Type B pancreatic cell (in vitro differentiated cells): ENCODE measurements around the gene TSPAN5. TPM values are rescaled to one million over a fixed set of nuclear protein-coding genes. Genes with fewer than 3 reads are reported as not detected.

Experiments
- DNase-seq: peaks from one replicate; pipeline ENCODE4 v3.0.0; 2021; ENCODE audit warnings: mixed read lengths; ENCODE audit not compliant: unreplicated experiment; ENCODE audit errors: extremely low spot score
- H3K27ac Mint-ChIP-seq: 2 replicates; pipeline ENCODE4 v1.8.0; 2021; ENCODE audit warnings: mild to moderate bottlenecking, mixed read lengths
- H3K27me3 Mint-ChIP-seq: 2 replicates; pipeline ENCODE4 v1.8.0; 2021; ENCODE audit warnings: mixed read lengths
- H3K36me3 Mint-ChIP-seq: 2 replicates; pipeline ENCODE4 v1.8.0; 2021; ENCODE audit warnings: mixed read lengths
- H3K4me1 Mint-ChIP-seq: one replicate; pipeline ENCODE4 v1.8.0; 2021; ENCODE audit warnings: mixed read lengths; ENCODE audit not compliant: unreplicated experiment
- H3K4me3 Mint-ChIP-seq: 2 replicates; pipeline ENCODE4 v1.8.0; 2021; ENCODE audit warnings: mild to moderate bottlenecking, mixed read lengths
- H3K9me3 Mint-ChIP-seq: 2 replicates; pipeline ENCODE4 v1.8.0; 2021; ENCODE audit warnings: mixed read lengths
- total RNA-seq: library from RNA; stranded (reverse); gene quantifications from 2 replicates; pipeline ENCODE4 v1.2.1, GENCODE V29; 2021; ENCODE audit warnings: low replicate concordance
- TF ChIP-seq, protein P1 (sequence below): fragments of 200-600 bp; sonication (generic); conservative IDR thresholded peaks from 2 replicates; pipeline ENCODE4 v1.5.0; 2021; ENCODE audit warnings: antibody characterized with exemption, mild to moderate bottlenecking

Gene TSPAN5
- total RNA-seq, 1 donor from 2014 or later = 26.9 TPM

DNA sequence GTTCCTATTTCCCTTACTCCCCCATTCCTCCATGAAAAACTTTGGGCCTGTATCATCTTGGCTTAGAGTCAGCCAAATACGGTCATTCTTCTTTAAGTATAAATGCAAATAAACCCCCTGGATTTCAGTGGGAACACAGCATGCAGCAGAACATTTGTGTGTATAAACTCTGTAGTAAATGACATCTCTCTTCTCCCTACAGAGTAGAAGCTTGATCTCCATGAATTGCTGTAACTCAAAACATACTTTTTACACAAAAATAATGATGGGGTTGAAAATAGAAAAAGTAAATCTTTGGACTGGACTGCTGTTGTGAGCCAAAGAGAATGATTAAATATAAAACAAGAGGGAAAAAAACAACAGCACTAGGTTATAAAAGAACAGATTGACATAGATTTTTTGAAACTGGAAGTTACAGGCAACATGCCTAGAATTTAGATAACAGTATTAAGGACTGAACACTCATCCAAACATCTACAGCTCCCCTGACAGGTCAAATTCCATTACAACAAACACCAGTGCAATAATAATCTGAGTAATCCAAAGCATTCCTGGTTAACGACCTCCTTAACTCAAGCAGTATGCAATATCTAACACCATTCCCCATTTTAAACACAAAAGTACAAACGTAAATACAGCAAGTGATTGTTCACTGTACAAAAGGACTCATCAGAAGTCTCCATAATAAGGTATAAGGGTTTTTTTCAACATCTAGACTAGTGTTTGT, 30.7 kb downstream of the TSPAN5 start:
- H3K4me1 Mint-ChIP-seq = peaks cover 38% of the 10 kb centered on the region
- TF ChIP-seq, protein P1, sequence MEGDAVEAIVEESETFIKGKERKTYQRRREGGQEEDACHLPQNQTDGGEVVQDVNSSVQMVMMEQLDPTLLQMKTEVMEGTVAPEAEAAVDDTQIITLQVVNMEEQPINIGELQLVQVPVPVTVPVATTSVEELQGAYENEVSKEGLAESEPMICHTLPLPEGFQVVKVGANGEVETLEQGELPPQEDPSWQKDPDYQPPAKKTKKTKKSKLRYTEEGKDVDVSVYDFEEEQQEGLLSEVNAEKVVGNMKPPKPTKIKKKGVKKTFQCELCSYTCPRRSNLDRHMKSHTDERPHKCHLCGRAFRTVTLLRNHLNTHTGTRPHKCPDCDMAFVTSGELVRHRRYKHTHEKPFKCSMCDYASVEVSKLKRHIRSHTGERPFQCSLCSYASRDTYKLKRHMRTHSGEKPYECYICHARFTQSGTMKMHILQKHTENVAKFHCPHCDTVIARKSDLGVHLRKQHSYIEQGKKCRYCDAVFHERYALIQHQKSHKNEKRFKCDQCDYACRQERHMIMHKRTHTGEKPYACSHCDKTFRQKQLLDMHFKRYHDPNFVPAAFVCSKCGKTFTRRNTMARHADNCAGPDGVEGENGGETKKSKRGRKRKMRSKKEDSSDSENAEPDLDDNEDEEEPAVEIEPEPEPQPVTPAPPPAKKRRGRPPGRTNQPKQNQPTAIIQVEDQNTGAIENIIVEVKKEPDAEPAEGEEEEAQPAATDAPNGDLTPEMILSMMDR = no peak
- H3K9me3 Mint-ChIP-seq = peaks cover 3% of the 10 kb centered on the region
- H3K36me3 Mint-ChIP-seq = peaks cover 8% of the 10 kb centered on the region
- H3K27ac Mint-ChIP-seq = no peak overlapping the region
- H3K4me3 Mint-ChIP-seq = no peak overlapping the region
- no peaks in the 10 kb centered on the region for H3K27me3 Mint-ChIP-seq
- no peak for DNase-seq

DNA sequence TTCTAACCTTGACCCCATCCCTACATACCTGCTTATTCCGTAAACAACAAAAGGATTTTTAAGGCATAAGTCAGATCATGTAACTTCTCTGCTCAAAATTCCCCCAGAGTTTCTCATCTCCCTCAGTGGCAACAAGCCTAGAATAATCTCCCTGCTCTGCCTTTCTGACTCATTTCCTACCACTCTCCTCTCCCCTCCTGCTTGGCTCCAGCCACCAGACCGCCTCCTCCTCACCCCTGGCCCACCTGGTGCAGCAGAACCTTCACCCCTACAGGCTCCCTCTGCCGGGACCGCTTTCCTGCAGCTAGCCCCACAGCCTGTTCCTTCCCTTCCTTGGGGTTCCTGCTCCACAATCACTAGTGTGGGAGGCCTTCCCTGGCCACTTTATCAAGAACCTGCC, 32.1 kb downstream of the TSPAN5 start:
- peaks cover 4% of the 10 kb centered on the region for H3K36me3 Mint-ChIP-seq
- H3K27me3 Mint-ChIP-seq = no peaks in the 10 kb centered on the region
- H3K9me3 Mint-ChIP-seq = no peaks in the 10 kb centered on the region
- no peak for DNase-seq
- TF ChIP-seq, protein P1 = no peak
- no peak overlapping the region for H3K27ac Mint-ChIP-seq
- peaks cover 30% of the 10 kb centered on the region for H3K4me1 Mint-ChIP-seq
- H3K4me3 Mint-ChIP-seq = no peak overlapping the region

DNA sequence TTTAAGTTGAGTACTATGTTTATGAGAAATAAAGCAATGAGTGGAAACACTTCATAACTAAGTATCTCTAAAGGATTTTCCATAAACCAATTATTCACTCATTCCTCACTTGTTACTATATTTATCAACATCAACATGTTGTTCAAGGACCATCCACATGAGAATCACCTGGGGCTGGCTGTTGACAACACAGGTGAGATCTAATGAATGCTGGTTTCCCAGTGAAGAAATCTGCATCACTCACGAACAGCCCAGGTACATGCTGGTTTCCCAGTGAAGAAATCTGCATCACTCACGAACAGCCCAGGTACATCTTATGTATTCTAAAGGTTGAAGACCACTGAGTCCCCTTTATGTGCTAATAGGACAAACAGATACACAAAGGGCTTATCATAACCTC, 32.5 kb downstream of the TSPAN5 start:
- TF ChIP-seq, protein P1 = no peak
- no peak for DNase-seq
- Mint-ChIP-seq H3K4me1 (peaks cover 28% of the 10 kb centered on the region), H3K27ac (no peak overlapping the region), H3K27me3 (no peaks in the 10 kb centered on the region), H3K36me3 (peaks cover 4% of the 10 kb centered on the region), H3K9me3 (no peaks in the 10 kb centered on the region), H3K4me3 (no peak overlapping the region)

DNA sequence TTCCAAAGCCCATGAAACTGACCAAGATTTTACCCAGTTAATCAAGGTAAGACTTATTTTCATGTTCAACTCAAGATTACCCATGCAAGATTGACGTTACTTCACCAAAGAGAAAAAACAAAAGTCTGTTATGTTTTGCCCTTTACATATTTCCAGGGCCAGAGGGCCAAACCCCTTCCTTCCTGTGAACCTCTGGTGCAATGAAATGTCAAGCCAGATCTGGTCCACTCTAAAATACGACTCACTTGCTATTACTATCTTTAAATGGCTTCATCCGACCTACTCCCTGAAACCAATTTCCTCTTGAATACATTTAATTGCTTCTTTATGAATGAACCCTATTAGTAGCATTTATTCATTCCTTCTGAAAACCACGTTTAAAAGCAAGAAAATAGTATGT, 33.0 kb downstream of the TSPAN5 start:
- Mint-ChIP-seq H3K4me3 (no peak overlapping the region), H3K36me3 (peaks cover 4% of the 10 kb centered on the region), H3K4me1 (peaks cover 29% of the 10 kb centered on the region), H3K9me3 (no peaks in the 10 kb centered on the region), H3K27me3 (no peaks in the 10 kb centered on the region), H3K27ac (no peak overlapping the region)
- DNase-seq = no peak
- TF ChIP-seq, protein P1 = no peak

DNA sequence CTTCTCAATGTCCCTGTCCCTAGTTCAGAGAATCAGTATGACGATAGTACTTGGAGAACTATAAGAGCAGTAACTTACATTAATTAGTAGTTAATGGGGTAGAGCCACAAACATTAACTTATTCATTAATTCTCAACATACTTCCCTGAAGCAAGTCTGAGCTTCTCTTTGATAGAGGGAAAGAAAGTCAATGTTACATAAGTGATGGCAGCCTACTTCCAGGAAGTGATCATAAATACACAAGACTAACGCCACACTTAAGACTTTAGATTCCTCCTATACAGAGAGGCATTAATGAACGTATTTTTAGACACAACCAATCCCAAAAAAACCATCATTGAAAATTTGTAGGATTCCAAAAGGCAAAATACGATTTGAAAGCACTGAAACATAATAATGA, 33.8 kb downstream of the TSPAN5 start:
- TF ChIP-seq, protein P1 = no peak
- no peaks in the 10 kb centered on the region for H3K27me3 Mint-ChIP-seq
- H3K4me3 Mint-ChIP-seq = no peak overlapping the region
- peaks cover 4% of the 10 kb centered on the region for H3K36me3 Mint-ChIP-seq
- H3K27ac Mint-ChIP-seq = no peak overlapping the region
- H3K4me1 Mint-ChIP-seq = peaks cover 30% of the 10 kb centered on the region
- no peaks in the 10 kb centered on the region for H3K9me3 Mint-ChIP-seq
- DNase-seq = no peak
